HUES48 (cell line): ENCODE data around the gene GRIK4.

Source experiments
- H3K27ac ChIP-seq: one replicate; pipeline ENCODE4 v1.7.0; 2013; ENCODE audit warnings: low read depth, low read length, inconsistent platforms
- H3K27me3 ChIP-seq: 2 replicates; pipeline ENCODE4 v1.6.1; 2013; ENCODE audit warnings: mild to moderate bottlenecking, low read length; ENCODE audit not compliant: control insufficient read depth, insufficient read depth
- H3K36me3 ChIP-seq: 2 replicates; pipeline ENCODE4 v1.6.1; 2013; ENCODE audit warnings: low read length; ENCODE audit not compliant: control insufficient read depth, insufficient read depth
- H3K4me1 ChIP-seq: 2 replicates; pipeline ENCODE4 v1.6.1; 2013; ENCODE audit warnings: mild to moderate bottlenecking, low read length; ENCODE audit not compliant: control insufficient read depth, insufficient read depth
- H3K4me3 ChIP-seq: 2 replicates; pipeline ENCODE4 v1.5.1; 2013; ENCODE audit warnings: mild to moderate bottlenecking, low read depth, low read length
- H3K9ac ChIP-seq: 2 replicates; pipeline ENCODE4 v1.6.1; 2013; ENCODE audit warnings: mild to moderate bottlenecking, low read depth, low read length, moderate library complexity
- H3K9me3 ChIP-seq: 2 replicates; pipeline ENCODE4 v1.6.1; 2013; ENCODE audit warnings: low read length; ENCODE audit not compliant: control insufficient read depth, insufficient read depth

The GRIK4 gene

DNA sequence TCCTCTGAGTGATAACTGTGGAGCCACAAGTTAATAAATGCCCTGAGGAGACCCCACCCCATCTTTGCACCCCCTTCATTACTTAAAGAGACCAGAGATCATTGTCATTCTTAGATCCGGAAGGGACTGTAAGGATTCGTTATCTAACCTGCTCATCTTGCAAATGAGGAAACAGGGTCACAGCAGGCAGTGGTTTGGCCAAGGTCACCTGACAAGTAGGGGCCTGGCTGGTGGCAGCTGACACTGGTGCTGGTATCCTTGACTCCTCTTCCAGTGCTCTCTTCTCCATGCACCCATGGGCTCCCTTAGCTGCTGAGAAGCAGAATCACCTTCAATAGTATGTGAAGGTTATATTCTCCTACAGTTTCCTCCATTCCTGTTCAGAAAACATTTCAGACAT lies 151.6 kb downstream of the GRIK4 start:
- Histone ChIP-seq H3K9me3 (no peaks in the 10 kb centered on the region), H3K4me3 (no peak overlapping the region), H3K27me3 (no peaks in the 10 kb centered on the region), H3K27ac (no peak overlapping the region), H3K9ac (no peak overlapping the region), H3K4me1 (peaks cover 10% of the 10 kb centered on the region), H3K36me3 (no peaks in the 10 kb centered on the region)

DNA sequence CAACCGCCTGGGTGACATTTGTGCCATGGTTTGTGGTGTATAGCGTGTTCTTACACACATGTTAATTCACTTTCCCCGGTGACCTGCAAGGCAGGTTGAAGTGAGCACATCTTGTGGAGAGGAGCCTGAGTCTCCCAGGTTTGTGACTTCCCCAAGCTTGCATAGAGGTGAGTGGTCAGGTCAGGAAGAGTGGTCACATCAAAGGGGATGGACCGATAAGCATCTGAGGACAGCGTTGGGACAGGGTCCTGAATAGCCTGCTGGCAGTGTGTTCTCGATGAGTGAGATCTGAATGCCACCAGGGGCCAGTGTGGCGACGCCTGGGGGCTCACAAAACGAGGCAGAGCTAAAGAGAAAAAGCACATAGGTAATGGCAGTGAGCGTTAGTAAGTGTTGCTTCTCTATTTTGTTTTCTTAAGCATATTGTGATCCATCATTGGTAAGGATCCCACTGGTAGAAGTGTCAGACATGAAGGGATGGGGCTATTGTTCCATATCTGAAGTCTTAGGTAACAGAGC lies 154.6 kb downstream of the GRIK4 start:
- H3K36me3 ChIP-seq, result no peaks in the 10 kb centered on the region
- H3K27ac ChIP-seq, result no peak overlapping the region
- no peaks in the 10 kb centered on the region for H3K27me3 ChIP-seq

DNA sequence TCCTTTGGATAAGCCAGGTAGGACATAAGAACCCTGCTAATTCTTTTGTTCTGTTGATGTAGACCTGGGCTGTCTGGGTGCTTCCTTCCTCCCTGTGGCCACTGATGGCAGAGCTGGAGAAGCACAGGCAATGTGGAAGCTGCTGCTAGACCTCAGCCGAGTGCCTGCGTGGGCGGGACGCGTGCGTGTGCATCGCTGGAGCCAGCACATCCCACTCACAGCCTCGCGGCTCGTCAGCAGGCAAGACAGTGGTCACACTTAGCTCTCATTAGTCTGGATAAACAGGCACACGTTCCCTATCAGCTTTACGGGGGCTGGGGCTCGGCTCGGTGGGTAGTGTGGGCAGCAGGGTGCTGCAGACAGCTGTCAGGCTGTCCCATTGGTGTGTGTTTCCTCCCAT lies 155.7 kb downstream of the GRIK4 start:
- no peaks in the 10 kb centered on the region for H3K36me3 ChIP-seq
- H3K4me1 ChIP-seq, result peaks cover 6% of the 10 kb centered on the region
- H3K9ac ChIP-seq, result no peak overlapping the region
- H3K9me3 ChIP-seq, result no peaks in the 10 kb centered on the region
- no peak overlapping the region for H3K4me3 ChIP-seq
- no peaks in the 10 kb centered on the region for H3K27me3 ChIP-seq
- no peak overlapping the region for H3K27ac ChIP-seq

More for the DNA sequence above, 154.6 kb downstream of the GRIK4 start:
- H3K9me3 ChIP-seq, result no peaks in the 10 kb centered on the region
- no peak overlapping the region for H3K9ac ChIP-seq
- no peak overlapping the region for H3K4me3 ChIP-seq
- H3K4me1 ChIP-seq, result peaks cover 10% of the 10 kb centered on the region

DNA sequence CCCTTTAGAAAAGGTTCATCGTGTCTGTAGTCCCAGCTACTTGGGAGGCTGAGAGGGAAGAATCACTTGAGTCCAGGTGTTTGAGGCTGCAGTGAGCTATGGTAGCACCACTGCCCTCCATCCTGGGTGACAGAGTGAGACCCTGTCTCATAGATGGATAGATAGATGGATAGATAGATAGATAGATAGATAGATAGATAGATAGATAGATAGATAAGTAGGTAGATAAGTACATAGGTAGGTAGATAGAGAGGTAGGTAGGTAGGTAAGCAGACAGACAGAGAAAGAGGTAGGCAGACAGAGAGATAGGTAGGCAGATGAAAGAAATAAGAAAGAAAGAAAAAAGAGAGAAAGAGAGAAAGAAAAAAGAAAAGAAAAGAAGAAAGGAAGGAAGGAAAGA lies 156.4 kb downstream of the GRIK4 start:
- H3K9ac ChIP-seq, result no peak overlapping the region
- H3K27ac ChIP-seq, result no peak overlapping the region
- H3K4me3 ChIP-seq, result no peak overlapping the region
- H3K9me3 ChIP-seq, result no peaks in the 10 kb centered on the region
- no peaks in the 10 kb centered on the region for H3K36me3 ChIP-seq
- no peaks in the 10 kb centered on the region for H3K27me3 ChIP-seq
- peaks cover 5% of the 10 kb centered on the region for H3K4me1 ChIP-seq

DNA sequence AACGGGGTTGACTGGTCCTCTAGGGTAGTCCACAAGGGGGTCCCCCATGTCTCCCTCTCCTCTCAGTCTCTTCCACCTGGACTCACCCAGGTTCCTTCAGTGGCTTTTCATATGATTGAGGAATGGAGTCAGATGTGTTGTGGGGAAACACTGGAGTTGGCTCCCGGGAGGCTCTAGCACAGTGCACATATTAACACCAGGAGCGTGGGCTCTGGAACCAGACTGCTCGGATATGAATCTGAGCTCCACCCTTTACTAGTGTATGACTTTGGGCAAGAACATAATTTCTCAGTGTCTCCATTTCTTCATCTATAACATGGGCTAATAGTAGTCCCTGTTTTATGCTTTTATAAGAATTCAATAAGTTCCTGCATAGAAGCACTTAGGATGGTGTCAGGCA lies 157.0 kb downstream of the GRIK4 start:
- Histone ChIP-seq H3K4me1 (no peaks in the 10 kb centered on the region), H3K9me3 (no peaks in the 10 kb centered on the region), H3K36me3 (no peaks in the 10 kb centered on the region), H3K27me3 (no peaks in the 10 kb centered on the region), H3K27ac (no peak overlapping the region), H3K4me3 (no peak overlapping the region), H3K9ac (no peak overlapping the region)

DNA sequence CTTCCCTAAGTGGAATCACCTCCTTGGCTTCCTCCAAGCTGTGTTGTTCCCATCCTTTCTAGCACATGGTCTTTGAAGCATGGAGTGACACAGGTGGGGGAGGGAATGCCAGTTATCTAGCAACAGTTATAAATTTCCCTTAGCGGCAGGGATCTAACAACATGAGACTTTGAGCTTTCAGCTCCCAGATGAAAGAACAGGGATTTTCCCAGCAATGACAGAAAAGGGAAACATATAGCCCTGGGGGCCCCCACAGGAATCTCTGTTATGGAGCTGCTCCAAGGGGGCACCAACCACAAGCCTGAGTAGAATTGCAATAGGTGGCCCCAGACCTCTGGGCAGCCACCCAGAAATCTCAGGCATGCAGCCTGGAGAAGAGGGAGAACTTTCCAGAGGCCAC lies 163.0 kb downstream of the GRIK4 start:
- Histone ChIP-seq H3K9me3 (no peaks in the 10 kb centered on the region), H3K4me3 (no peak overlapping the region), H3K27ac (no peak overlapping the region), H3K27me3 (no peaks in the 10 kb centered on the region), H3K9ac (no peak overlapping the region), H3K4me1 (no peaks in the 10 kb centered on the region), H3K36me3 (no peaks in the 10 kb centered on the region)

DNA sequence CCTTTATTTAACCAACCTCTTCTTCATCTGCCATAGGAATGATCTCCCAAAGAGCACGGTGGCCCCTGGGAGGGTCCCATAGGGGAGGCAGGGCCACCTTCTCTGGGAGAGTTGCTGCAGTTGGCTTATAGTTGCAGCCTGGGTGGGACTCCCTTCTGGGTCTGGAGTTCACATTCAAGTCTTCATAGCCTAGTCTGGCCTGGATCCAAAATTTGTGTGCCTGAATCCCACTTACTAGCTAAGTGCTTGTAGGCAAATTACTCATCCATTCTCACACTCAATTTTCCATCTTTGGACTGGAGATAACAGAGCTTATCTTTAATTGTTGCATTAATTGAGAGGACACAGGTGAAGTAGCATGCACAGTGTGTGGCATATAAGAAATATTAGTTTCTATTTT lies 163.6 kb downstream of the GRIK4 start:
- Histone ChIP-seq H3K27me3 (no peaks in the 10 kb centered on the region), H3K9ac (no peak overlapping the region), H3K9me3 (no peaks in the 10 kb centered on the region), H3K4me3 (no peak overlapping the region), H3K36me3 (no peaks in the 10 kb centered on the region), H3K4me1 (no peaks in the 10 kb centered on the region), H3K27ac (no peak overlapping the region)

DNA sequence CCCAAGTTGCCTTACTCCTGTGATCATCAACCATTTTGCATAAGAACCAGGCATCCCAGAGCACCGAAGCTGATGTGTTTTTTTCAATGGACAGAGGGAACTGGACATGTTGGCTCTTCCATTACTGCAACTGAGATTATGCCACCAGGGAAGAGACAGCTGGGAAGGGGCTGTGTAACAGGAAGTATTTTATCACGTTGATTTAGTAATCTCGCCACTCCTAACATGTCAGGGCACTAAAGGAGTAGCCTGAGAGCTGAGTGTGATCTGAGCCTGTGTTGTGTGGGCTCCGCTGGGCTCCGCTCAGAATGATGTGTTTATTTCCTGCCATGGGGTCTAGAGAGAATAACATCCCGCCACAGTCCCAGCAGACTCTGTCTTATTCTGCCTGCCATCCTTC lies 165.4 kb downstream of the GRIK4 start:
- Histone ChIP-seq H3K4me1 (0 out of 2 replicates have a peak, but pooled peaks cover 7% of the 10 kb centered on the region), H3K4me3 (no peak overlapping the region), H3K27me3 (no peaks in the 10 kb centered on the region), H3K9ac (no peak overlapping the region), H3K9me3 (no peaks in the 10 kb centered on the region), H3K27ac (no peak overlapping the region), H3K36me3 (no peaks in the 10 kb centered on the region)

DNA sequence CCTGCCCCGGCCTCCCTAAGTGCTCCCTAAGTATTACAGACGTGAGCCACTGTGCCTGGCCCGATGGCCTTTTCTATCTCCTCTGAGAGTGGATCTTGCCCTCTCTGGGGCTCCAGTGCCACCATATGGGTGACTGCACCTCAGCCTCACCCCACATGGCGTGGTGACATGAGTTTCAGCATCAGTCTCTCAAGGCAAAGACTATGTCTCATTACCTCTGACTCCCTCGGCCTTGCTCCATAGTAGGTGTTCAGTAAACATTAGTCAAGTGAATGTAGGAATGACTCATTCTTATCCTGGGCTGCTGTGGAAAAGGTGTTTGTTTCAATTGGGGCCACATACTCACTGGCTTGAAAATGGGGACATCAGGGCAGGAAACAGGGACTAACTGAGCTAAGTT lies 168.8 kb downstream of the GRIK4 start:
- H3K36me3 ChIP-seq, result no peaks in the 10 kb centered on the region
- no peak overlapping the region for H3K27ac ChIP-seq
- 0 out of 2 replicates have a peak, but pooled peaks cover 12% of the 10 kb centered on the region for H3K4me1 ChIP-seq
- no peak overlapping the region for H3K4me3 ChIP-seq
- no peaks in the 10 kb centered on the region for H3K27me3 ChIP-seq
- no peak overlapping the region for H3K9ac ChIP-seq
- no peaks in the 10 kb centered on the region for H3K9me3 ChIP-seq

DNA sequence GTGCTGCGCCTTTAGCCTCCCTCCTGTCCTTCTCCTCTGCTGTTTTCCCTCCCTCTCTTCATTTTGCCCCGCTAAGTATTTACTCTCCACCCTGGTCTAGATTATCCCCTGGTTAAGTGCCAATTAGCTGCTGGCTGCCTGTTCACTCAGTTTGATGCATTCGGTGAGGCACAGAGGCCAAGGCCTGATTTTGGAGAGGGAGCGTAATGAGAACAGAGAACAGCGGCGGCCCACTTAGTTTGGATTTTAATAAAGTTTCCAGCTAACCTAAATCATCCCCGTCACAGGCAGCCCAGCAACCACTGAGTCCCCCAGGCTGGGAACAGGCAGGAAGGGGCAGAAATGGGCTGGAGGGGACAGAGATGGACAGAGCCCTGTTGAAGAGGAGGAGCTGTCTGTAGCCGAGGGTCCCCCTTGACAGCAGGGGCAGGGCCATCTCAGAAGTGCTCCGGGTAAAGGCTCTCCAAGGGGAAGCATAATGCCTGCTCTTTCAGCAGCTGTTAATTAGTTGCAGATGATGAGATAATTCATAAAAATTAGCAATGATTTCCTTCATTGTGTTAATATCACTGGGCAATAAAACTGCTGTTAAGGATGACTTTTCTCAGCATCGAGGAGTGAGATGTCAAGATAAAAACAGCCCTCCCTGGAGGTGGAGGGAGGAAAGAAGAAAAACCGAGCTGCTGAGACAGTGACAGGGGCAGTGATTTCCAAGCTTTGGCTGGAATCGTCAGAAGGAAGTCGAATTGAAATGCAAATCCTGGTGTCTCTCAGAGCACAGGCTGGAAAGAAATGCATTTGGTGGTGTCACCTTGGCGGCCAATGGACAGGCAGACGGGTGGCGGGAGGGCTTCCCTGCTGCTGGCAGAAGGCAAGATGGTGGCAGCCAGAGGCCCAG lies 170.1 kb downstream of the GRIK4 start:
- no peaks in the 10 kb centered on the region for H3K27me3 ChIP-seq
- H3K9ac ChIP-seq, result no peak overlapping the region
- H3K27ac ChIP-seq, result no peak overlapping the region
- no peaks in the 10 kb centered on the region for H3K36me3 ChIP-seq
- no peak overlapping the region for H3K4me3 ChIP-seq
- H3K4me1 ChIP-seq, result 0 out of 2 replicates have a peak, but pooled peaks cover 12% of the 10 kb centered on the region
- no peaks in the 10 kb centered on the region for H3K9me3 ChIP-seq

DNA sequence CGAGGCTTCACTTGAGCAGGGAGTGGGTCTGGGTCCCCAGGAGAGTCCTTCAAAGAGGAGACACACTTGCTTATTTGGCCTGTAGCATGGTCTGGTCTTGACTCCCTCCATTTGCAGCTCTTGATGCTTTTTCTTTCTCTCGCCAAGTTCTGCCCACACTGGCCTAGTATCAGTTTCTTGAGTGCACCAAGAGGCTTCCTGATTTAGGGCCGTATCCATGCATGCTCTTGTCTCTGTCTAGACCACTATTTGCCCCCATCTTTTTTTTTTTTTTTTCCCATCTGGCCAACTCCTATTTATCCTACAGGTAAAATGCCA lies 170.7 kb downstream of the GRIK4 start:
- H3K36me3 ChIP-seq, result no peaks in the 10 kb centered on the region
- H3K9me3 ChIP-seq, result no peaks in the 10 kb centered on the region
- H3K4me3 ChIP-seq, result no peak overlapping the region
- H3K27me3 ChIP-seq, result no peaks in the 10 kb centered on the region
- 0 out of 2 replicates have a peak, but pooled peaks cover 12% of the 10 kb centered on the region for H3K4me1 ChIP-seq
- H3K27ac ChIP-seq, result no peak overlapping the region
- no peak overlapping the region for H3K9ac ChIP-seq
